ENCODE measurements around the gene ERF. TPM values are rescaled to one million over a fixed set of nuclear protein-coding genes. Genes with fewer than 3 reads are reported as not detected.

Gene ERF
- total and polyA plus RNA-seq, 2 donors from 2014 or later: 31.1 to 61.2 TPM

- H3K27me3 ChIP-seq (ENCODE audit: control insufficient read depth, insufficient read depth, low read length): no peaks in the 10 kb centered on the region
- H3K9me3 ChIP-seq (ENCODE audit: control insufficient read depth in 2 of 3, insufficient read depth in 1 of 3, low read length in 3 of 3): no peaks in the 10 kb centered on the region
- no peak overlapping the region for H3K4me3 ChIP-seq (ENCODE audit: low read length in 3 of 3)
- H3K27ac ChIP-seq (ENCODE audit: low read depth in 2 of 2, low read length in 2 of 2): peak overlapping the region; percentile 28 to 74
- H3K4me1 ChIP-seq (ENCODE audit: control insufficient read depth in 2 of 3, insufficient read depth in 2 of 3, low read depth in 1 of 3, low read length in 3 of 3): peaks cover 0 to 26% (median 14%) of the 10 kb centered on the region in 3 donors
- FAIRE-seq (no peak), DNase-seq (peak in 2 of 5 donors; percentile 54 to 76)
- peaks cover 0 to 20% (median 3%) of the 10 kb centered on the region in 3 donors for H3K36me3 ChIP-seq (ENCODE audit: control insufficient read depth in 2 of 3, insufficient read depth in 3 of 3, low read length in 3 of 3)
- no peak for TF ChIP-seq CTCF (IDR thresholded peaks at IDR 0.05; ENCODE audit: borderline replicate concordance, extremely low read depth, insufficient read depth)
- intact Hi-C loops (cut with DNase I): no loop called here
- H3K9ac ChIP-seq (ENCODE audit: low read length in 3 of 3): peak overlapping the region in 1 of 3 donors; percentile 40
Measured at GRCh38 chr19:42250183-42250665, 4.7 kb downstream of the ERF start.

- Histone ChIP-seq H3K36me3 (ENCODE audit: control insufficient read depth in 2 of 3, insufficient read depth in 3 of 3, low read length in 3 of 3) (peaks cover 0 to 20% (median 3%) of the 10 kb centered on the region in 3 donors), H3K9me3 (ENCODE audit: control insufficient read depth in 2 of 3, insufficient read depth in 1 of 3, low read length in 3 of 3) (no peaks in the 10 kb centered on the region), H3K27ac (ENCODE audit: low read depth in 2 of 2, low read length in 2 of 2) (no peak overlapping the region), H3K4me3 (ENCODE audit: low read length in 3 of 3) (no peak overlapping the region), H3K9ac (ENCODE audit: low read length in 3 of 3) (no peak overlapping the region), H3K27me3 (ENCODE audit: control insufficient read depth, insufficient read depth, low read length) (no peaks in the 10 kb centered on the region), H3K4me1 (ENCODE audit: control insufficient read depth in 2 of 3, insufficient read depth in 2 of 3, low read depth in 1 of 3, low read length in 3 of 3) (peaks cover 0 to 30% (median 14%) of the 10 kb centered on the region in 3 donors)
- intact Hi-C loops (cut with DNase I): no loop called here
- no peak for TF ChIP-seq CTCF (IDR thresholded peaks at IDR 0.05; ENCODE audit: borderline replicate concordance, extremely low read depth, insufficient read depth)
- no peak for DNase-seq
- no peak for FAIRE-seq
Measured at GRCh38 chr19:42249769-42250168, 5.2 kb downstream of the ERF start.

GRCh38 chr19:42249149-42249750 is 5.7 kb downstream of the ERF start:
- FAIRE-seq (no peak), DNase-seq (peak in 1 of 5 donors; percentile 77)
- Histone ChIP-seq H3K9me3 (ENCODE audit: control insufficient read depth in 2 of 3, insufficient read depth in 1 of 3, low read length in 3 of 3) (no peaks in the 10 kb centered on the region), H3K27me3 (ENCODE audit: control insufficient read depth, insufficient read depth, low read length) (no peaks in the 10 kb centered on the region), H3K9ac (ENCODE audit: low read length in 3 of 3) (no peak overlapping the region), H3K27ac (ENCODE audit: low read depth in 2 of 2, low read length in 2 of 2) (no peak overlapping the region), H3K4me3 (ENCODE audit: low read length in 3 of 3) (no peak overlapping the region), H3K36me3 (ENCODE audit: control insufficient read depth in 2 of 3, insufficient read depth in 3 of 3, low read length in 3 of 3) (peaks cover 0 to 20% (median 3%) of the 10 kb centered on the region in 3 donors), H3K4me1 (ENCODE audit: control insufficient read depth in 2 of 3, insufficient read depth in 2 of 3, low read depth in 1 of 3, low read length in 3 of 3) (peaks cover 0 to 31% (median 14%) of the 10 kb centered on the region in 3 donors)
- intact Hi-C loops (cut with DNase I): no loop called here
- TF ChIP-seq CTCF (IDR thresholded peaks at IDR 0.05; ENCODE audit: borderline replicate concordance, extremely low read depth, insufficient read depth): no peak

Measured in kidney (tissue), 14 donors.